MM.1S (cell line): ENCODE data around the gene PTPRD.

ENCODE experiments used
- DNase-seq: peaks from one replicate; pipeline ENCODE4 v3.0.0-alpha.2; 2015
- H2AFZ ChIP-seq: fragments of 300-600 bp; sonication (generic); 2 replicates; pipeline ENCODE4 v1.6.0; 2016; ENCODE audit warnings: antibody characterized with exemption, low read length
- H3F3A ChIP-seq: fragments of 300-600 bp; sonication (generic); 2 replicates; pipeline ENCODE4 v1.6.1; 2016; ENCODE audit warnings: mild to moderate bottlenecking, antibody characterized with exemption, low read length, moderate library complexity, mixed read lengths; ENCODE audit not compliant: insufficient read depth
- H3K27ac ChIP-seq: fragments of 300-600 bp; sonication (generic); 2 replicates; pipeline ENCODE4 v1.5.1; 2016; ENCODE audit warnings: mild to moderate bottlenecking, low read length
- H3K27me3 ChIP-seq: fragments of 300-600 bp; sonication (generic); replicated peaks from 2 replicates; pipeline ENCODE4 v1.6.0; 2016; ENCODE audit warnings: low read length; ENCODE audit not compliant: insufficient read depth
- H3K36me3 ChIP-seq: fragments of 300-600 bp; sonication (generic); replicated peaks from 2 replicates; pipeline ENCODE4 v1.6.1; 2016; ENCODE audit warnings: mild to moderate bottlenecking, low read length, mixed read lengths; ENCODE audit not compliant: insufficient read depth
- H3K4me1 ChIP-seq: fragments of 300-600 bp; sonication (generic); 2 replicates; pipeline ENCODE4 v1.6.1; 2016; ENCODE audit warnings: low read length, mixed read lengths
- H3K4me2 ChIP-seq: fragments of 300-600 bp; sonication (generic); 2 replicates; pipeline ENCODE4 v1.6.0; 2016; ENCODE audit warnings: low read depth, low read length
- H3K4me3 ChIP-seq: fragments of 300-600 bp; sonication (generic); 2 replicates; pipeline ENCODE4 v1.5.1; 2016; ENCODE audit warnings: low read length, mixed read lengths
- H3K79me2 ChIP-seq: fragments of 300-600 bp; sonication (generic); 2 replicates; pipeline ENCODE4 v1.6.1; 2016; ENCODE audit warnings: mixed run types, low read length, mixed read lengths
- H3K9ac ChIP-seq: fragments of 300-600 bp; sonication (generic); 2 replicates; pipeline ENCODE4 v1.6.1; 2016; ENCODE audit warnings: low read length, mixed read lengths
- H3K9me2 ChIP-seq: fragments of 300-600 bp; sonication (generic); replicated peaks from 2 replicates; pipeline ENCODE4 v1.6.1; 2016; ENCODE audit warnings: mild to moderate bottlenecking, low read length, mixed read lengths; ENCODE audit not compliant: insufficient read depth
- H3K9me3 ChIP-seq: fragments of 300-600 bp; sonication (generic); replicated peaks from 2 replicates; pipeline ENCODE4 v1.6.1; 2016; ENCODE audit warnings: mild to moderate bottlenecking, low read length, mixed read lengths; ENCODE audit not compliant: insufficient read depth
- H4K20me1 ChIP-seq: fragments of 300-600 bp; sonication (generic); 2 replicates; pipeline ENCODE4 v1.6.1; 2016; ENCODE audit warnings: mild to moderate bottlenecking, low read length, moderate library complexity, mixed read lengths; ENCODE audit not compliant: insufficient read depth
- CTCF ChIP-seq: fragments of 300-600 bp; sonication (generic); IDR thresholded peaks from 2 replicates; pipeline ENCODE4 v1.5.1; 2016; ENCODE audit warnings: antibody characterized with exemption, low read length, mixed read lengths
- EZH2 ChIP-seq: fragments of 300-600 bp; sonication (generic); optimal IDR thresholded peaks from 2 replicates; pipeline ENCODE3; 2017; ENCODE audit warnings: low read depth, mild to moderate bottlenecking, antibody characterized with exemption, low read length, mixed read lengths
- EZH2phosphoT487 ChIP-seq: fragments of 300-600 bp; sonication (generic); IDR thresholded peaks from 2 replicates; pipeline ENCODE4 v1.6.1; 2018; ENCODE audit warnings: antibody characterized with exemption, low read length

Gene PTPRD

GRCh38 chr9:9605681-9606080 is 1007.1 kb downstream of the PTPRD start:
- Histone ChIP-seq H3F3A (peaks cover 25% of the 10 kb centered on the region), H3K4me2 (peak overlapping the region; percentile 74), H3K27ac (peak overlapping the region; percentile 94), H3K9me2 (no peaks in the 10 kb centered on the region), H3K79me2 (no peaks in the 10 kb centered on the region), H3K27me3 (no peaks in the 10 kb centered on the region), H4K20me1 (no peaks in the 10 kb centered on the region), H3K4me3 (no peak overlapping the region), H3K9me3 (0 out of 2 replicates have a peak, but pooled peaks cover 3% of the 10 kb centered on the region), H2AFZ (no peak overlapping the region), H3K9ac (peak overlapping the region; percentile 63; the same call in 1 of the 2 replicates), H3K4me1 (peaks cover 31% of the 10 kb centered on the region), H3K36me3 (0 out of 2 replicates have a peak, but pooled peaks cover 3% of the 10 kb centered on the region)
- no peak for DNase-seq
- no peak for TF ChIP-seq EZH2phosphoT487
- no peak for TF ChIP-seq EZH2
- TF ChIP-seq CTCF = no peak

GRCh38 chr9:9603345-9603744 is 1009.5 kb downstream of the PTPRD start:
- no peak overlapping the region for H2AFZ ChIP-seq
- no peak for DNase-seq
- no peaks in the 10 kb centered on the region for H3K79me2 ChIP-seq
- H3F3A ChIP-seq = peaks cover 25% of the 10 kb centered on the region
- H3K9me3 ChIP-seq = no peaks in the 10 kb centered on the region
- TF ChIP-seq CTCF = no peak
- TF ChIP-seq EZH2phosphoT487 = no peak
- no peak for TF ChIP-seq EZH2
- no peaks in the 10 kb centered on the region for H4K20me1 ChIP-seq
- no peaks in the 10 kb centered on the region for H3K9me2 ChIP-seq
- no peak overlapping the region for H3K27ac ChIP-seq
- H3K27me3 ChIP-seq = no peaks in the 10 kb centered on the region
- H3K4me1 ChIP-seq = peaks cover 26% of the 10 kb centered on the region
- no peak overlapping the region for H3K4me3 ChIP-seq
- H3K36me3 ChIP-seq = no peaks in the 10 kb centered on the region
- H3K9ac ChIP-seq = no peak overlapping the region
- H3K4me2 ChIP-seq = no peak overlapping the region

GRCh38 chr9:9598723-9599122 is 1014.1 kb downstream of the PTPRD start:
- DNase-seq = no peak
- Histone ChIP-seq H3K36me3 (no peaks in the 10 kb centered on the region), H4K20me1 (no peaks in the 10 kb centered on the region), H3K4me1 (no peaks in the 10 kb centered on the region), H3K79me2 (no peaks in the 10 kb centered on the region), H3K4me3 (no peak overlapping the region), H3K9me3 (no peaks in the 10 kb centered on the region), H3K9ac (no peak overlapping the region), H3K27ac (no peak overlapping the region), H2AFZ (no peak overlapping the region), H3K9me2 (no peaks in the 10 kb centered on the region), H3K27me3 (no peaks in the 10 kb centered on the region), H3K4me2 (no peak overlapping the region), H3F3A (no peaks in the 10 kb centered on the region)
- TF ChIP-seq EZH2 (no peak), EZH2phosphoT487 (no peak), CTCF (no peak)
